ENCODE data around the gene ZNF385D. TPM values are rescaled to one million over a fixed set of nuclear protein-coding genes. Genes with fewer than 3 reads are reported as not detected.

The ZNF385D gene
- polyA plus RNA-seq (ENCODE audit: insufficient read length in 3 of 3), result 10 to 100 TPM in 2 of 3 donors, 1 to 10 TPM in 1; 8.2 to 21.6 (median 17.4) TPM
- long read RNA-seq, donor 1, result 0 reads
- long read RNA-seq, donor 2, full-length matches to known transcripts, result 1 of 129 reads
- long read RNA-seq, donor 2, partial matches to known transcripts, result 128 of 129 reads
- long read RNA-seq, donor 2, other reads (novel, unspliced or antisense), result 0 of 129 reads
- long read RNA-seq, donor 3, result 0 reads
- long read RNA-seq, donor 4, full-length matches to known transcripts, result 1 of 1 reads
- long read RNA-seq, donor 4, partial matches to known transcripts, result 0 of 1 reads
- long read RNA-seq, donor 4, other reads (novel, unspliced or antisense), result 0 of 1 reads
- long read RNA-seq, donor 5, result 0 reads
- long read RNA-seq, donor 6, full-length matches to known transcripts, result 5 of 5 reads
- long read RNA-seq, donor 6, partial matches to known transcripts, result 0 of 5 reads
- long read RNA-seq, donor 6, other reads (novel, unspliced or antisense), result 0 of 5 reads
- long read RNA-seq, donor 7, result 0 reads
- long read RNA-seq, donor 8, full-length matches to known transcripts, result 6 of 6 reads
- long read RNA-seq, donor 8, partial matches to known transcripts, result 0 of 6 reads
- long read RNA-seq, donor 8, other reads (novel, unspliced or antisense), result 0 of 6 reads
- long read RNA-seq, donor 9, full-length matches to known transcripts, result 4 of 4 reads
- long read RNA-seq, donor 9, partial matches to known transcripts, result 0 of 4 reads
- long read RNA-seq, donor 9, other reads (novel, unspliced or antisense), result 0 of 4 reads
- long read RNA-seq, donor 10, full-length matches to known transcripts, result 2 of 2 reads
- long read RNA-seq, donor 10, partial matches to known transcripts, result 0 of 2 reads
- long read RNA-seq, donor 10, other reads (novel, unspliced or antisense), result 0 of 2 reads
- long read RNA-seq, donor 11, full-length matches to known transcripts, result 1 of 89 reads
- long read RNA-seq, donor 11, partial matches to known transcripts, result 88 of 89 reads
- long read RNA-seq, donor 11, other reads (novel, unspliced or antisense), result 0 of 89 reads
- long read RNA-seq, donor 12, full-length matches to known transcripts, result 1 of 98 reads
- long read RNA-seq, donor 12, partial matches to known transcripts, result 97 of 98 reads
- long read RNA-seq, donor 12, other reads (novel, unspliced or antisense), result 0 of 98 reads
- long read RNA-seq, donor 13, full-length matches to known transcripts, result 2 of 403 reads
- long read RNA-seq, donor 13, partial matches to known transcripts, result 401 of 403 reads
- long read RNA-seq, donor 13, other reads (novel, unspliced or antisense), result 0 of 403 reads
- long read RNA-seq, donor 14, result 0 reads
- long read RNA-seq, donor 15, result 0 reads
- long read RNA-seq, donor 16, full-length matches to known transcripts, result 4 of 4 reads
- long read RNA-seq, donor 16, partial matches to known transcripts, result 0 of 4 reads
- long read RNA-seq, donor 16, other reads (novel, unspliced or antisense), result 0 of 4 reads

- DNase-seq (ENCODE audit: extremely low read depth in 1 of 11, low read depth in 9 of 11, low spot score in 4 of 11), result peak in 8 of 11 donors; percentile 41 to 67 (median 58)
These were observed at the start of gene ZNF385D for GRCh38 chr3:21750831-21751391. Gene ZNF385D (minus strand): TSS chr3:21751210. CDS start chr3:21750916, 294 bp downstream.

GRCh38 chr3:21798356-21799088 lies 47.5 kb upstream of the ZNF385D start:
- no peak for DNase-seq (ENCODE audit: extremely low read depth in 1 of 11, low read depth in 9 of 11, low spot score in 4 of 11)

- no peak for DNase-seq (ENCODE audit: extremely low read depth in 1 of 11, low read depth in 9 of 11, low spot score in 4 of 11)
These were observed 44.9 kb upstream of the ZNF385D start for GRCh38 chr3:21795921-21796320.

GRCh38 chr3:21795152-21795837 lies 44.3 kb upstream of the ZNF385D start:
- DNase-seq (ENCODE audit: extremely low read depth in 1 of 11, low read depth in 9 of 11, low spot score in 4 of 11), result no peak

GRCh38 chr3:21794291-21794690 lies 43.3 kb upstream of the ZNF385D start:
- no peak for DNase-seq (ENCODE audit: extremely low read depth in 1 of 11, low read depth in 9 of 11, low spot score in 4 of 11)

- no peak for DNase-seq (ENCODE audit: extremely low read depth in 1 of 11, low read depth in 9 of 11, low spot score in 4 of 11)
These were observed 41.2 kb upstream of the ZNF385D start for GRCh38 chr3:21792176-21792575.

- DNase-seq (ENCODE audit: extremely low read depth in 1 of 11, low read depth in 9 of 11, low spot score in 4 of 11), result no peak
These were observed 40.3 kb upstream of the ZNF385D start for GRCh38 chr3:21791356-21791755.

- DNase-seq (ENCODE audit: extremely low read depth in 1 of 11, low read depth in 9 of 11, low spot score in 4 of 11), result no peak
These were observed 39.5 kb upstream of the ZNF385D start for GRCh38 chr3:21790466-21790865.

- no peak for DNase-seq (ENCODE audit: extremely low read depth in 1 of 11, low read depth in 9 of 11, low spot score in 4 of 11)
These were observed 38.7 kb upstream of the ZNF385D start for GRCh38 chr3:21789730-21790129.

GRCh38 chr3:21786438-21786797 lies 35.4 kb upstream of the ZNF385D start:
- no peak for DNase-seq (ENCODE audit: extremely low read depth in 1 of 11, low read depth in 9 of 11, low spot score in 4 of 11)

- DNase-seq (ENCODE audit: extremely low read depth in 1 of 11, low read depth in 9 of 11, low spot score in 4 of 11), result no peak
These were observed 34.9 kb upstream of the ZNF385D start for GRCh38 chr3:21785765-21786437.

- no peak for DNase-seq (ENCODE audit: extremely low read depth in 1 of 11, low read depth in 9 of 11, low spot score in 4 of 11)
These were observed 32.8 kb upstream of the ZNF385D start for GRCh38 chr3:21783839-21784238.

- DNase-seq (ENCODE audit: extremely low read depth in 1 of 11, low read depth in 9 of 11, low spot score in 4 of 11), result no peak
These were observed 30.3 kb upstream of the ZNF385D start for GRCh38 chr3:21781355-21781754.

- DNase-seq (ENCODE audit: extremely low read depth in 1 of 11, low read depth in 9 of 11, low spot score in 4 of 11), result no peak
These were observed 28.9 kb upstream of the ZNF385D start for GRCh38 chr3:21779909-21780308.

- DNase-seq (ENCODE audit: extremely low read depth in 1 of 11, low read depth in 9 of 11, low spot score in 4 of 11), result no peak
These were observed 27.7 kb upstream of the ZNF385D start for GRCh38 chr3:21778715-21779114.

GRCh38 chr3:21777821-21778220 lies 26.8 kb upstream of the ZNF385D start:
- DNase-seq (ENCODE audit: extremely low read depth in 1 of 11, low read depth in 9 of 11, low spot score in 4 of 11), result peak in 2 of 11 donors; percentile 3 to 11

- no peak for DNase-seq (ENCODE audit: extremely low read depth in 1 of 11, low read depth in 9 of 11, low spot score in 4 of 11)
These were observed 15.0 kb upstream of the ZNF385D start for GRCh38 chr3:21766002-21766401.
